ENCODE results near the gene RASGRP4. TPM values are rescaled to one million over a fixed set of nuclear protein-coding genes. Genes with fewer than 3 reads are reported as not detected.

The RASGRP4 gene
- total RNA-seq, 1 donor from 2014 or later: 7.6 TPM

DNA sequence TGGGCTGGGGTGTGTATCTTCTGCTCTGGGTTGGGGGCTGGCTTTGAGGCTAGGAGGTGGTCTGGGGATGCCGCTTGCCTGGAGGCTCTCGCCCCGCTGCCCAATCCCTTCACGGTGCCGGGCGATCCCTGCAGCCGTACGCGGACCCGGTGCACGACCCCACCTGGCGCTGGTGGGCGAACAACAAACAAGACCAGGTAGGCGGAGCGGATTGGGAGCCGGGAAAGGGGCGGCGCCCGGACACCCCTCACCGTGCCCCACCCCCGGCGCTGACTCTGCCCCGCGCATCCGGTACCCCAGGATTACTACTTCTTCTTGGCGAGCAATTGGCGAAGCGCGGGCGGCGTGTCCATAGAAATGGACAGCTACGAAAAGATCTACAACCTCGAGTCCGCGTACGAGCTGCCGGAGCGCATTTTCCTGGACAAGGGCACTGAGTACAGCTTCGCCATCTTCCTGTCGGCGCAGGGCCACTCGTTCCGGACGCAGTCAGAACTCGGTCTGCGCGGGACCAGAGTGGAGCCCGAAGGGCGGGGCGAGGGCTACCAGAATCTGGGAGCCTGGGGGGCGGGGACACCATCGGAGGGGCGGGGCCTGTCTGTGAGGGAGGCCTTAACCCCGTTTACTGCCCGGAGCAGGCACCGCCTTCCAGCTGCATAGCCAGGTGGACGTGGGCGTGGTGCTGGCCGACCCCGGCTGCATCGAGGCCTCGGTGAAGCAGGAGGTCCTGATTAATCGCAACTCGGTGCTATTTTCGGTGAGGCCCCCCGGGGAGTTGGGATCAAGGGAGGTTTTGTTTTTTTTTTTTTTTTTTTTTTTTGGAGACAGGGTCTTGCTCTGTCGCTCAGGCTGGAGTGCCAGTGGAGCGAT, 63.7 kb downstream of the RASGRP4 start:
- ATAC-seq: peak; percentile 93
- no peaks in the 10 kb centered on the region for H3K36me3 ChIP-seq
- no peak overlapping the region for H3K27ac ChIP-seq

DNA sequence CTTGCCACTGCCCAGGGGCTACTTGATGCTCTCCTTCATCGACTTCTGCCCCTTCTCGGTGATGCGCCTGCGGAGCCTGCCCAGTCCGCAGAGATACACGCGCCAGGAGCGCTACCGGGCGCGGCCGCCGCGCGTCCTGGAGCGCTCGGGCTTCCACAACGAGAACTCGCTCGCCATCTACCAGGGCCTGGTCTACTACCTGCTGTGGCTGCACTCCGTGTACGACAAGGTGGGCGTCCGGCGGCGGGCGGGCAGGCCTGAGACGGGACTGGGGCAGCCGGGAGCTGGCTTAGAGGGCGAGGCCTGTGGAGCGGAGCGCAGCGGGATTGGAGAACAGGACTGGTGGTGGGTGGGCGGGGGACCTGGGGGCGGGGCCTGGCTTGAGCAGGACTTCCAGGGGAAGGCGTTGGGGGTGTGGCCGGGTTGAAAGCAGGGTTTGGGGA, 64.4 kb downstream of the RASGRP4 start:
- peak; percentile 89 for ATAC-seq
- H3K36me3 ChIP-seq: no peaks in the 10 kb centered on the region
- intact Hi-C loops (cut with DNase I): no loop called here
- no peak overlapping the region for H3K27ac ChIP-seq
- peaks cover 19% of the 10 kb centered on the region for H3K27me3 ChIP-seq
- peak overlapping the region; percentile 67 for H3K4me3 ChIP-seq
- peak; percentile 90 for DNase-seq
- no peaks in the 10 kb centered on the region for H3K9me3 ChIP-seq
- TF ChIP-seq, protein P1, sequence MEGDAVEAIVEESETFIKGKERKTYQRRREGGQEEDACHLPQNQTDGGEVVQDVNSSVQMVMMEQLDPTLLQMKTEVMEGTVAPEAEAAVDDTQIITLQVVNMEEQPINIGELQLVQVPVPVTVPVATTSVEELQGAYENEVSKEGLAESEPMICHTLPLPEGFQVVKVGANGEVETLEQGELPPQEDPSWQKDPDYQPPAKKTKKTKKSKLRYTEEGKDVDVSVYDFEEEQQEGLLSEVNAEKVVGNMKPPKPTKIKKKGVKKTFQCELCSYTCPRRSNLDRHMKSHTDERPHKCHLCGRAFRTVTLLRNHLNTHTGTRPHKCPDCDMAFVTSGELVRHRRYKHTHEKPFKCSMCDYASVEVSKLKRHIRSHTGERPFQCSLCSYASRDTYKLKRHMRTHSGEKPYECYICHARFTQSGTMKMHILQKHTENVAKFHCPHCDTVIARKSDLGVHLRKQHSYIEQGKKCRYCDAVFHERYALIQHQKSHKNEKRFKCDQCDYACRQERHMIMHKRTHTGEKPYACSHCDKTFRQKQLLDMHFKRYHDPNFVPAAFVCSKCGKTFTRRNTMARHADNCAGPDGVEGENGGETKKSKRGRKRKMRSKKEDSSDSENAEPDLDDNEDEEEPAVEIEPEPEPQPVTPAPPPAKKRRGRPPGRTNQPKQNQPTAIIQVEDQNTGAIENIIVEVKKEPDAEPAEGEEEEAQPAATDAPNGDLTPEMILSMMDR (IDR thresholded peaks at IDR 0.05): no peak
- H3K4me1 ChIP-seq: peaks cover 11% of the 10 kb centered on the region

More for the DNA sequence above, 63.7 kb downstream of the RASGRP4 start:
- peaks cover 11% of the 10 kb centered on the region for H3K4me1 ChIP-seq
- TF ChIP-seq, protein P1 (IDR thresholded peaks at IDR 0.05): no peak
- H3K4me3 ChIP-seq: peak overlapping the region; percentile 67
- intact Hi-C loops (cut with DNase I): no loop called here
- peak; percentile 96 for DNase-seq
- H3K9me3 ChIP-seq: no peaks in the 10 kb centered on the region
- H3K27me3 ChIP-seq: peaks cover 19% of the 10 kb centered on the region

DNA sequence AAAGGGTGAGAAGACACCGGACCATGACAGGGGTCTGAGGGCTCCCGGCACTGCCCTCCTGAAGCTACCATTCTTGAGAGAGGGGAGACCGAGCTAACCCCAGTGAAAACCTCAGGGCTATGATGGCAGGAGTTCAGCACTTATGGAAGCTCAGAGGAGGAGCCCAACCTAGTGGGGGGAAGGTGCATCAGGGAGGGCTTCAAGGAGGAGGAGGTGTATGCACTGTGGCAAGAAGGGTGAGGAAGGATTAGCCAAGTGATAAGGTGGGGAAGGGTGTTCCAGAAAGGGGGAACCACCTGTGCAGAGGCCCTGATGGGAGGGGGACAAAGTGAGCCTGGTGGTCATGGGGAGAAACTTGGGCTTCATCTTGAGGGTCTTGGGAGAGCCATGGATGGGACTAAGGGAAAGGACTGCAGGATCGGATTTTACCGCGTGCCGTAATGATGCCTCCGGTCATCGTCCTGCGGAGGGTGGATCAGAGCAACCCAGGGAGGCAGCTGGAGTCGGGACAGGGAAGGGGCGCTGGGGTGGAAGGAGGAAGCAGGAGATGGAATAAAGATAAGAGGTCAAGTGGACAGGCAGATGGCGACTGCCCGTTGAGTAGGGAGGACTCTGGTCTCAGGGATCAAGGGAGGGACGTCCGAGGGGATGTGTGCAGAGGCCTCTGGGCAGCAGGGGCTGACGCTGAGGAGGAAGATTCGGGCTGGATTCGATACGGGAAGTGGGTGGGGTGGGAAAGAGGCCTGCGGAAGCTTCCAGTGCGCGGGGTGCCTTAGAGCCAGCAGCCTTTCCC, 65.0 kb downstream of the RASGRP4 start:
- Histone ChIP-seq H3K36me3 (no peaks in the 10 kb centered on the region), H3K9me3 (no peaks in the 10 kb centered on the region), H3K4me1 (peaks cover 11% of the 10 kb centered on the region), H3K4me3 (peak overlapping the region; percentile 67), H3K27ac (no peak overlapping the region), H3K27me3 (peaks cover 19% of the 10 kb centered on the region)
- DNase-seq: no peak
- ATAC-seq: peak; percentile 3
- TF ChIP-seq, protein P1 (IDR thresholded peaks at IDR 0.05): no peak
- intact Hi-C loops (cut with DNase I): no loop called here

DNA sequence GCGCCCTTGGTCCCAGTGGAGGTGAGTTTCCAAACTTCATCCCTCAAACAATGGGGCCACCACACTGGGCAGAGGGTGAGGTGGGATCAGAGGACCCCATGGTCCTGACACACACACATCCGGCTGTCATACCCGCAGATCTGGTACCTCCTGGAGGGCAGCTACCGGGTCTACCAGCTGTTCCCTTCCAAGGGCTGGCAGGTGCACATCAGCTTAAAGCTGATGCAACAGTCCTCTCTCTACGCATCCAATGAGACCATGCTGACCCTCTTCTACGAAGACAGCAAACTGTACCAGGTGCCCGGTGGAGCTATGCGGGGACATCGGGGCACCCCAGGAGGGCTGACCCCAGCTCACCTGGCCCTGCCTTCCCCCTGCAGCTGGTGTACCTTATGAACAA, 65.7 kb downstream of the RASGRP4 start:
- DNase-seq (no peak), ATAC-seq (no peak)
- intact Hi-C loops (cut with DNase I): no loop called here
- no peaks in the 10 kb centered on the region for H3K36me3 ChIP-seq
- peaks cover 19% of the 10 kb centered on the region for H3K27me3 ChIP-seq
- H3K4me1 ChIP-seq: peaks cover 11% of the 10 kb centered on the region
- no peak overlapping the region for H3K4me3 ChIP-seq
- no peaks in the 10 kb centered on the region for H3K9me3 ChIP-seq
- H3K27ac ChIP-seq: no peak overlapping the region
- TF ChIP-seq, protein P1 (IDR thresholded peaks at IDR 0.05): no peak

DNA sequence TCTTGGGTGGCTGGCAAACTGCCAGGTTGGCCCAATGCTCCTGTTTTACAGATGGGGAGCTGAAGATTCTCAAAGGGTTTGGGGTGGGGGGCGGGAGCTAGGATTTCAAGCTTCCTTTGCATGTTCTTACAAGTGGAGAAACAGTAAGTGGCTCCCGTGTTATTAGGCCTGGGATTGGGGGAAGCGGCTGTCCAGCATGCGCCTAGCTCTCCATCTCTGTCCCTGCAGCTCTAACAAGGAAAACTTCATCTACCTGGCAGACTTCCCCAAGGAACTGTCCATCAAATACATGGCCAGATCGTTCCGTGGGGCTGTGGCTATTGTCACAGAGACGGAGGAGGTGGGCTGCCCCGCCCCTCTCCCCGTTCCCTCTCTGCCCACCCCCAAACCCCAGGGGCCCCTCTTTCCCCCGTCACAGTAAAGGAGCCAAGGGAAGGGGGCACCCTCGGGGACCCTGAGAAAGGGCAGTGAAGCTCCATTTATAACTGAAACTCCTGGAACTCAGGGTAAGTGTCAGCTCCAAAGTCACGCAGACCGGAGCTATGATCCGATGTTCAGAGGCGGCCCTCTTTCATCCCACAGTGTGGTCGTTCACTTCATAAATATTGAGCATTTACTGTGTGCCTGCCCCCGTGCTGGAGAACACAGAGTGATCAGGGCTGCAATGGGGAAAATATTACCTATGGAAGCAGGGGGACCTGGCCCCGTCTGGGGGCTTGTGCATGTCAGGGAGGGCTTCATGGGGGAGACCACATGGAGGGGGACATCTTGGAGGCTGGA, 66.6 kb downstream of the RASGRP4 start:
- no peak for DNase-seq
- H3K27ac ChIP-seq: no peak overlapping the region
- H3K4me1 ChIP-seq: peaks cover 11% of the 10 kb centered on the region
- no peak overlapping the region for H3K4me3 ChIP-seq
- ATAC-seq: no peak
- H3K27me3 ChIP-seq: peaks cover 22% of the 10 kb centered on the region
- intact Hi-C loops (cut with DNase I): no loop called here
- TF ChIP-seq, protein P1 (IDR thresholded peaks at IDR 0.05): no peak
- no peaks in the 10 kb centered on the region for H3K9me3 ChIP-seq
- H3K36me3 ChIP-seq: no peaks in the 10 kb centered on the region

All from upper lobe of right lung (tissue), 1 donor.